ENCODE data around the gene ADAM12. TPM values are rescaled to one million over a fixed set of nuclear protein-coding genes. Genes with fewer than 3 reads are reported as not detected.

Gene ADAM12
- total and polyA plus RNA-seq, 9 of the 15 experiments (the other 6 are each of a cell fraction or from before 2014, with no cell fraction given): not detected

- TF ChIP-seq SMARCB1 (IDR thresholded peaks at IDR 0.05; ENCODE audit: insufficient read length, low read depth) (no peak), C11orf30 (IDR thresholded peaks at IDR 0.05; ENCODE audit: low read depth) (no peak), NFIX (CRISPR knock-in tag; IDR thresholded peaks at IDR 0.05; ENCODE audit: low read depth) (no peak), MAFK (IDR thresholded peaks at IDR 0.05; ENCODE audit: low read length) (no peak), RB1 (IDR thresholded peaks at IDR 0.05; ENCODE audit: low read depth) (no peak), KDM2B (CRISPR knock-in tag; IDR thresholded peaks at IDR 0.05) (no peak), ZNF174 (CRISPR knock-in tag; IDR thresholded peaks at IDR 0.05) (no peak), NR1H2 (CRISPR knock-in tag; IDR thresholded peaks at IDR 0.05) (no peak), XRCC3 (IDR thresholded peaks at IDR 0.05) (no peak)
- H2AFZ ChIP-seq (ENCODE audit: low read depth, low read length): no peak overlapping the region
- H3K4me3 ChIP-seq: no peak overlapping the region
- H3K27me3 ChIP-seq (ENCODE audit: control insufficient read depth in 2 of 2, insufficient read depth in 2 of 2, low read length in 2 of 2): peaks cover 0 to 23% of the 10 kb centered on the region in 2 experiments; a peak in 2 of 5 replicates
- intact Hi-C loops (cut with micrococcal nuclease) (no loop called here), in situ Hi-C loops (cut with MboI) (no loop called here)
- no peak for FAIRE-seq
- no peaks in the 10 kb centered on the region for H3K36me3 ChIP-seq (ENCODE audit: control insufficient read depth, insufficient read depth, low read length)
- no peak overlapping the region for H3K4me2 ChIP-seq (ENCODE audit: insufficient read depth, low read length)
- ChIA-PET POLR2A (interaction anchor here (0.6 kb wide), 1 partner anchor 176 kb away, joined by 3 read pairs; no protein-coding TSS in a partner anchor), CTCF (ENCODE audit: low intra/inter-chr PET ratio) (no interaction called here)
- H3K27ac ChIP-seq (ENCODE audit: extremely low read depth, low read depth, low read length): no peak overlapping the region
- WGBS (ENCODE audit: insufficient coverage, low coverage, missing lambda C conversion rate): 3% methylated on average over 9 of the region's 9 CpGs
- H4K20me1 ChIP-seq (replicated peaks; ENCODE audit: control insufficient read depth, insufficient read depth, low read length): no peaks in the 10 kb centered on the region; the same call in 1 of the 2 replicates
- BruUV-seq (replicated peaks): no TSS peak
- no peaks in the 10 kb centered on the region for H3K9me3 ChIP-seq (replicated peaks; ENCODE audit: control insufficient read depth, insufficient read depth, low read depth, low read length)
- ATAC-seq: no peak
- DNase-seq (ENCODE audit: extremely low read depth in 1 of 4, low spot score in 3 of 4): no peak
- H3K9me1 ChIP-seq (ENCODE audit: control insufficient read depth, insufficient read depth, low read length): no peaks in the 10 kb centered on the region
- H3K79me2 ChIP-seq (ENCODE audit: control insufficient read depth, insufficient read depth, low read length): no peaks in the 10 kb centered on the region
- H3K9ac ChIP-seq (ENCODE audit: insufficient read depth in 1 of 2, low read depth in 2 of 2, low read length in 2 of 2): no peak overlapping the region
- no peaks in the 10 kb centered on the region for H3K4me1 ChIP-seq (replicated peaks in 1 of 2; ENCODE audit: control insufficient read depth in 2 of 2, insufficient read depth in 2 of 2, low read length in 2 of 2)
Measured at GRCh38 chr10:126058507-126058906, 329.8 kb downstream of the ADAM12 start.

Measured in K562 (cell line).